HEK293 (cell line): ENCODE data around the gene FNDC8.

ENCODE experiments used
- CTCF ChIA-PET: fragments of 350-600 bp; formaldehyde crosslinking; extraction: SDS; loops from one replicate; lab custom pipeline; 2021; ENCODE audit warnings: antibody characterized with exemption; lab: Yijun Ruan, JAX
- POLR2A ChIA-PET: fragments of 300-600 bp; formaldehyde crosslinking; extraction: SDS; loops from one replicate; lab custom pipeline; 2020; ENCODE audit warnings: antibody characterized with exemption, inconsistent platforms; lab: Yijun Ruan, JAX
- H3K27ac ChIP-seq: fragments of 200-500 bp; sonication (Bioruptor generic); 2 replicates; pipeline ENCODE4 v1.5.1; 2014; ENCODE audit warnings: low read depth, low read length, control low read depth, inconsistent platforms; ENCODE audit errors: extremely low read depth
- H3K36me3 ChIP-seq, 2 experiments: fragments of 200-500 bp in 1 of 2; sonication (Bioruptor generic) in 1 of 2; 1 replicate in 1 of 2; 2 replicates in 1 of 2; pipeline ENCODE4 v1.5.1; 2014 to 2017; ENCODE audit warnings: inconsistent platforms in 2 of 2, low read length in 2 of 2; ENCODE audit not compliant: control insufficient read depth in 2 of 2, insufficient read depth in 1 of 2
- H3K4me1 ChIP-seq: fragments of 200-500 bp; sonication (Bioruptor generic); 2 replicates; pipeline ENCODE4 v1.5.1; 2014; ENCODE audit warnings: mild to moderate bottlenecking, low read length, inconsistent platforms; ENCODE audit not compliant: control insufficient read depth, insufficient read depth
- H3K4me3 ChIP-seq: 2 replicates; pipeline ENCODE4 v1.5.1; 2011; ENCODE audit warnings: low read depth, mild to moderate bottlenecking, control low read depth, low read length, moderate library complexity
- H3K9me3 ChIP-seq: fragments of 200-500 bp; sonication (Bioruptor generic); 2 replicates; pipeline ENCODE4 v1.5.1; 2014; ENCODE audit warnings: low read depth, low read length, inconsistent platforms; ENCODE audit not compliant: control insufficient read depth, insufficient read depth
- ELK4 ChIP-seq: IDR thresholded peaks from 2 replicates; pipeline ENCODE4 v1.6.1; 2011; ENCODE audit warnings: mild to moderate bottlenecking, low read depth, low read length, borderline replicate concordance
- OSR2 ChIP-seq: fragments of 450-650 bp; formaldehyde crosslinking; IDR thresholded peaks from 2 replicates; pipeline ENCODE4 v1.5.1; 2016; ENCODE audit warnings: missing biosample characterization, missing genetic modification characterization
- OVOL3 ChIP-seq: fragments of 450-650 bp; formaldehyde crosslinking; IDR thresholded peaks from 2 replicates; pipeline ENCODE4 v1.5.1; 2016; ENCODE audit warnings: missing biosample characterization, missing genetic modification characterization
- SALL2 ChIP-seq: fragments of 450-650 bp; formaldehyde crosslinking; IDR thresholded peaks from 2 replicates; pipeline ENCODE4 v1.5.0; 2017; ENCODE audit warnings: missing biosample characterization, mild to moderate bottlenecking, missing genetic modification characterization, borderline replicate concordance
- SP2 ChIP-seq: fragments of 450-650 bp; formaldehyde crosslinking; IDR thresholded peaks from 2 replicates; pipeline ENCODE4 v1.5.1; 2016; ENCODE audit warnings: missing biosample characterization, missing genetic modification characterization
- TCF7L2 ChIP-seq: IDR thresholded peaks from 2 replicates; pipeline ENCODE4 v1.6.1; 2011; ENCODE audit warnings: low read depth, mild to moderate bottlenecking, inconsistent platforms, low read length, moderate library complexity, borderline replicate concordance
- ZBTB10 ChIP-seq: fragments of 450-650 bp; formaldehyde crosslinking; IDR thresholded peaks from 2 replicates; pipeline ENCODE4 v1.5.1; 2016; ENCODE audit warnings: missing biosample characterization, missing genetic modification characterization
- ZBTB21 ChIP-seq: fragments of 450-650 bp; formaldehyde crosslinking; IDR thresholded peaks from 2 replicates; pipeline ENCODE4 v1.5.1; 2017; ENCODE audit warnings: missing biosample characterization, missing genetic modification characterization
- ZNF114 ChIP-seq: fragments of 450-650 bp; formaldehyde crosslinking; IDR thresholded peaks from 2 replicates; pipeline ENCODE4 v1.5.0; 2017; ENCODE audit warnings: missing biosample characterization, missing genetic modification characterization
- ZNF140 ChIP-seq: fragments of 450-650 bp; formaldehyde crosslinking; IDR thresholded peaks from 2 replicates; pipeline ENCODE4 v1.5.1; 2016; ENCODE audit warnings: missing biosample characterization, missing genetic modification characterization
- ZNF148 ChIP-seq: fragments of 450-650 bp; formaldehyde crosslinking; IDR thresholded peaks from 2 replicates; pipeline ENCODE4 v1.5.0; 2017; ENCODE audit warnings: missing biosample characterization, missing genetic modification characterization, borderline replicate concordance
- ZNF248 ChIP-seq: fragments of 450-650 bp; formaldehyde crosslinking; IDR thresholded peaks from 2 replicates; pipeline ENCODE4 v1.5.1; 2017; ENCODE audit warnings: missing biosample characterization, missing genetic modification characterization
- ZNF26 ChIP-seq: fragments of 450-650 bp; formaldehyde crosslinking; IDR thresholded peaks from 2 replicates; pipeline ENCODE4 v1.5.1; 2016; ENCODE audit warnings: missing biosample characterization, missing genetic modification characterization
- ZNF530 ChIP-seq: fragments of 450-650 bp; formaldehyde crosslinking; IDR thresholded peaks from 2 replicates; pipeline ENCODE4 v1.5.1; 2016; ENCODE audit warnings: low read depth, missing biosample characterization, missing genetic modification characterization
- ZNF561 ChIP-seq: fragments of 450-650 bp; IDR thresholded peaks from 2 replicates; pipeline ENCODE4 v1.5.1; 2018; ENCODE audit warnings: missing biosample characterization, missing genetic modification characterization, borderline replicate concordance
- ZNF571 ChIP-seq: fragments of 450-650 bp; formaldehyde crosslinking; IDR thresholded peaks from 2 replicates; pipeline ENCODE4 v1.5.0; 2017; ENCODE audit warnings: missing biosample characterization, missing genetic modification characterization
- ZNF660 ChIP-seq: fragments of 450-650 bp; IDR thresholded peaks from 2 replicates; pipeline ENCODE4 v1.5.1; 2018; ENCODE audit warnings: missing biosample characterization, mild to moderate bottlenecking, missing genetic modification characterization
- ZNF747 ChIP-seq: fragments of 450-650 bp; formaldehyde crosslinking; IDR thresholded peaks from 2 replicates; pipeline ENCODE4 v1.5.1; 2016; ENCODE audit warnings: missing biosample characterization, missing genetic modification characterization
- ZNF768 ChIP-seq: fragments of 450-650 bp; formaldehyde crosslinking; IDR thresholded peaks from 2 replicates; pipeline ENCODE4 v1.5.1; 2018; ENCODE audit warnings: missing biosample characterization, mild to moderate bottlenecking, missing genetic modification characterization
- ZSCAN16 ChIP-seq: fragments of 450-650 bp; formaldehyde crosslinking; IDR thresholded peaks from 2 replicates; pipeline ENCODE4 v1.5.1; 2016; ENCODE audit warnings: missing biosample characterization, missing genetic modification characterization
- ZSCAN5A ChIP-seq: fragments of 450-650 bp; formaldehyde crosslinking; IDR thresholded peaks from 2 replicates; pipeline ENCODE4 v1.5.1; 2016; ENCODE audit warnings: missing biosample characterization, missing genetic modification characterization

FNDC8 gene

GRCh38 chr17:35152421-35153140, 31.2 kb downstream of the FNDC8 start:
- no peak overlapping the region for H3K4me3 ChIP-seq
- H3K4me1 ChIP-seq, result no peaks in the 10 kb centered on the region
- CTCF ChIA-PET, result no interaction called here
- no peaks in the 10 kb centered on the region for H3K36me3 ChIP-seq
- H3K27ac ChIP-seq, result no peak overlapping the region
- TF ChIP-seq ZNF561 (tag by site-specific recombination), result no peak
- TF ChIP-seq SALL2, result no peak
- no peak for TF ChIP-seq ZNF140 (tag by site-specific recombination)
- TF ChIP-seq ZNF26 (tag by site-specific recombination), result no peak
- no peak for TF ChIP-seq ZSCAN5A (tag by site-specific recombination)
- no peak for TF ChIP-seq ZNF248 (tag by site-specific recombination)
- no peak for TF ChIP-seq ZNF530 (tag by site-specific recombination)
- TF ChIP-seq ZNF114 (tag by site-specific recombination), result no peak
- no peak for TF ChIP-seq ZNF660 (tag by site-specific recombination)
- no peak for TF ChIP-seq ZNF571 (tag by site-specific recombination)
- TF ChIP-seq OSR2, result no peak
- TF ChIP-seq ZNF148 (tag by site-specific recombination), result no peak
- TF ChIP-seq, all 188 proteins: peak for 0
- no peaks in the 10 kb centered on the region for H3K9me3 ChIP-seq
- POLR2A ChIA-PET, result no interaction called here

- no peaks in the 10 kb centered on the region for H3K36me3 ChIP-seq
- H3K4me1 ChIP-seq, result no peaks in the 10 kb centered on the region
- H3K27ac ChIP-seq, result no peak overlapping the region
- ChIA-PET CTCF (interaction anchor here (0.6 to 0.9 kb wide), 2 partner anchors 13 to 611 kb away, joined by 3 read pairs; partner anchors contain the start of gene NLE1), POLR2A (no interaction called here)
- H3K9me3 ChIP-seq, result no peaks in the 10 kb centered on the region
- TF ChIP-seq TCF7L2 (no peak), SP2 (no peak), ZNF768 (tag by site-specific recombination) (no peak), ZBTB21 (tag by site-specific recombination) (no peak), ELK4 (no peak), ZNF747 (tag by site-specific recombination) (no peak), ZSCAN16 (no peak), OVOL3 (no peak), ZBTB10 (no peak)
- H3K4me3 ChIP-seq, result no peak overlapping the region
Measured at GRCh38 chr17:35154196-35155165, 33.1 kb downstream of the FNDC8 start.
